HG03469 (cell line): Measurements from ENCODE around the gene GNAO1.

Experiments used
- ATAC-seq: cut with Tn5 transposase; IDR thresholded peaks from one replicate; pipeline ENCODE4 v1.9.1; 2021; ENCODE audit warnings: mild to moderate bottlenecking, moderate library complexity, moderate number of reproducible peaks; ENCODE audit not compliant: unreplicated experiment

GNAO1 gene

DNA sequence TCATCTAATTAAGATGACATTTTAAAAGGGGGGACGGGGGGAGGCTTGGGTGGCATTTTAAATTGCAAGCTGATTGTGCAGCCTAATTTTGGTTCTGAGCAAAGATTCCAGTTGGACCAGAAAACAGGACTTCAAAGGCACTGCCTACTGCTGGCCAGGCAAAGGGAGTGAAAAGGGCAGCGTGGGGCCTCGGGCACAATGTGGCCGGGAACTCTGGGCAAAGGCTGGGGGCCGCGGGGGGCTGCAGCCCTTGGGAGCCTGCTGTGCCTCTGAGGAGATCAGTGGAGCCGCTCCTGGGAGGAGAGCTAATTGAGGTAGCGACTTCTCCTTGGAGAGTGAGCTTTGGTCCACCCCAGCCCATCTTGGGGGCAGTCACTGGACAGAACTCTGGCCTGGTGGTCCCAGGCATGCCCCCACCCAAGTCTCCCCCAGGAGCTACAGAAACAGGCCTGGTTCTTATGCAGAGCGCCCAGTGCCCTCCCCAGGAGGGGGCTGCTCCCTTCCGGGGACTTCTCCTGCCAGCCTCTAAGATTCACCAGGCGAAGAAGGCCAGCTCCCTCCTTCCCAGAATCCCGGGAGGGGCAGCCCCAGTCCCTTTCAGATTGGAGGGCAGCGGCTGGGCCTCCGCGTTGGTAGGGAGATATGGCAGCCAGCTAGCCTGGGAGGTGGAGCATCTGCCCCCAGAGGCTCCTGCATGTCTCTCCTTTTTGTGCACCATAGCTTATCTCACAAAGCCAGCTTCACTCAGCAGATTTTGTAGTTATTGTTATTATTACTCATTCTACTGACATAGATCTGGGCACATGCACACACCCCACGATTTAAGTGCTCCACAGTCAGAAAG is 115.6 kb downstream of the GNAO1 start:
- no peak for ATAC-seq

DNA sequence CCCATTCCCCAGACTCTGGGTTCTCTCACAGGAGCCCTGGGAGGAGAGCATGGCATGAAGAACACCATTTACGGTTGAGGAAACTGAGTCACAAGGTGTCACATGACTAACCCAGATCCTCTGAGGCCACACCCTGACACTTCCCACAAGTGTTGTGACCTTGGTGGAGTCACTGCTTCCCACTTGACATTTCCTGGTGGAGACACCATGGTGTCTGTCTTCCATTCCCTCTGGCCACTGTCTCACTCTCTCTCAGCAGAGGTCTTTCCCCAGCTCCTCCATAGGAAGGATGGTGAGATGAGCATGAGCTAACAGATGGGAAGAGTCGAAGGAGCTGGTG is 116.2 kb downstream of the GNAO1 start:
- ATAC-seq: no peak

DNA sequence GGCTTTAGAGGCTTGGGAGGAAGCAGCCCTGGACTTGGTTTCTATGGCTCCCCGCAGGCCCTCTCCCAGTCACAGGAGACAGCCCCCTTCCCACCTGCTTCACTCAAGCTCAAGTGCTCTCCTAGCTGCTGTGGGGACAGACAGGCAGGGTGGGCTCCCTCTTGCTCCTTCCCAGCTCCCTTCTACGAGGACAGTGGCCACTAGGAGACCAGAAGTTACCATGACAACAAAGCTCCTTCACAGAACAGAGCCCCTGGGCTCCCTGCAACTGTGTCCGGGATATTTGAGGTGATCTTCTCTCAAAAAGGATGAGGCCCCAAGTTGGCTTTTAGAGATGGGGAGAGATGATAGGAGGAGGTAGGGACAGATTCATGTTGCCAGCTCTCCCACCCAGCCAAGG is 117.7 kb downstream of the GNAO1 start:
- ATAC-seq: no peak

DNA sequence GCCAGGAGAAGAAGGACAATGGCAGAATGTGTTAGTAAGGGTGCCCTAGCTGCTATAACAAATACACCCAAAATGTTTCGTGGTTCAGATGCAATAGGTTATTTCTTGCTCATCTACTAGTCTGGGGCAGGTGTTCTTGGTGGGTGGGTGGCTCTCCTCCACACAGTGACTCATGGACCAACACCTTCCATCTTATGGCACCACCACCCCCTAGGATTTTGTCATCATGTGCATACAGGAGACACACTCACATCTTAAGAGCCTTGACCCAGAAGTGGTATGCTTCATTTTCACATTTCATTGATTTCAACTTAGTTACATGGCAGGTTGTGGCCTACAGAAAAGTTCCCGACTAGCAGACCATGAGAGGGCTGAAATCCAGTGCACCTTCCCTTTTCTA is 119.4 kb downstream of the GNAO1 start:
- ATAC-seq: no peak

DNA sequence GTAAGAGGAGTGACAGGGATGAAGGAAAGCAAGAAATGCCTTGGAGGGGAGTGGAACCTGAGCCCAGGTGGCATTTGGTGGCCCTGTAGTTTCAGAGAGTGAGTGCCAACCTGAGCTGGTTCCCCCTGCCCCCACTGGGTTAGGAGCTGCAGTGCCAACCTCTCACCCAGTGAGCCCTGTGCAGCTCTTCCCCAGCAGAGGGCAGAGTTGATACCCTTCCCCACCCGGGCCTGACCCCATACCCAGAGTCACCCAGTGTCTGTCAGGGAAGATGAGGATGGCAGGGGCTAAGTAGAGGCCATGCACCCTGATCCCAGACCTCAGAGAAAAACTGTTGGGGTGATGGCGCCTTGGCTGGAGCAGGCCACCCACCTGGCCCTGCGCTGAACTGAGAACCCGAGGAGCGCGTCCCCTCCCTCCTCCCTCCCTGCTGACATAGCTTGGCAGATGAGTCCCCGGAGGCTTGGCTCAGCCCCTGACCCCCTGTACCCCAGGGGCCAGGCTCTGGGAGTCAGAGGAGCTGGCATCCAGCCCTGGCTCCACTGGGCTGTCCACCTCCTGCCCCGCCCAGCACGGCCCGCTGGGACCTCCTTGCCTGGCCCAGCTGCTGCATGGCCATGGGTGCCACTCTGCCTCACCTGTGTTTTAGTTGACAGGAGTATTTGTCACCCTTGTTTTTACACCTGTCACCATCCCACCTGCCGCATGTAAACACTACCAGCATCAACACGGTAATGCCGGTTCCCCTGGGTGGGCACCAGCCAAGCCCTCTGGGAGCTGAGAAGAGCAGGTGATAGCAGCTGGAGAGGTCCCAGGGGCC is 120.1 kb downstream of the GNAO1 start:
- no peak for ATAC-seq

DNA sequence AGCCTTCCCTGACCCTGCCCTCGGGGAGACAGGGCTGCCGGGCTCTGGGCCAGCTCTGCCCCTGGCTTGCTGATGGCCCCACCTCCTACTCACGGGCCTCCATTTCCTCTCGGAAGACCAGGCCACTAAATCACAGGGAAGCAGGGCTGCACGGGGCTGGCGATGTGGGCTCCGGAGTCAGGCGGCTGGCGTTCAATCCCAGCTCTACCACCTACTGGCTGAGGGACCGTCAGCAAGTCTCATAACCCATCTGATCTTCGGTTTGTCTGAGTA is 120.7 kb downstream of the GNAO1 start:
- ATAC-seq: no peak

DNA sequence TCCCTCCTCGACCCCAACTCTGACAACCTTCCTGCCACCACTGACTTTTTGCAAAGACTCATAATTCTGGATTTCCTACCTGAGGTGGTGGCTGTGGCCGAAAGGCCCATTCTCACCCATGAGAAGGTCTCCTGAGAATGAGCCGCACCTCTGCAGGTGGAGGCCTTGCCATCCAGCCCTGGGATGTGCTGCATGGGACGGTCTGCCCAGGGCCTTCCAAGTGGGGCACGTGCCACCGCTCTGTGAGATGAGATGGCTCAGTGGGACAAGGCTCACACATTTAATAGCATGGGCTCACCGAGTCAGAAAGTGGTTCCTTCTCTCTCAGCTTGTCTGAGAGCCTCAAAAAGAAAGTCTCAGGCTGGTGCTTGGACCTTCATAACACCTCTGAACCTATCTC is 121.3 kb downstream of the GNAO1 start:
- ATAC-seq: no peak

DNA sequence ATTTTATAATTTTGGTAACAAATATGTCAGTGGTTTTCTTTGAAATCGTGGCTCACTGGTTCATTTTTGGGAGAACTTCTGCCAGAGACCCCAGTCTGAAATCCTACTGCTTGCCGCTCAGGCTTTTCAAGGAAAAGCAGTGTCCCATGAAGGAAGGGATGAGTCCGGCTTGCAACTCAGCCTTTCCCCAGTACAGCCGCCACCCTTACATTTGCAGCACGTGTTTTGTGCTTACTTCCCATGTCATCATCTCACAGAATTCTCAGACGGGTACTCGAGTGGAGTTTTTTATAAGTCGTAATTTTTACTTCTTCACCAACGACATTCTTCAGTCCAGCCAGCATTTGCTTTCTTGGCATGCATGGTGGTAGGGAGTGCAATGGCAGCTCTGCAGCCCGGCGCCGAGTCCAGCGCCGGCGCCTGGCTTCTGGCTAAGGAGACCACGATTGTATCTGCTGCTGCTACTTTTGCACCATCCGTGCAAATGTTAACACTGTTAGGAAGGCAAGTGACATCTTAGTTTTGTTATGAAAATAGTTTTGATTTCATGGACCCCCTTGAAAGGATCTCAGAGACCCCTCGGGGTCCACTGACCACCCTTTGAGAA is 123.1 kb downstream of the GNAO1 start:
- ATAC-seq: no peak

DNA sequence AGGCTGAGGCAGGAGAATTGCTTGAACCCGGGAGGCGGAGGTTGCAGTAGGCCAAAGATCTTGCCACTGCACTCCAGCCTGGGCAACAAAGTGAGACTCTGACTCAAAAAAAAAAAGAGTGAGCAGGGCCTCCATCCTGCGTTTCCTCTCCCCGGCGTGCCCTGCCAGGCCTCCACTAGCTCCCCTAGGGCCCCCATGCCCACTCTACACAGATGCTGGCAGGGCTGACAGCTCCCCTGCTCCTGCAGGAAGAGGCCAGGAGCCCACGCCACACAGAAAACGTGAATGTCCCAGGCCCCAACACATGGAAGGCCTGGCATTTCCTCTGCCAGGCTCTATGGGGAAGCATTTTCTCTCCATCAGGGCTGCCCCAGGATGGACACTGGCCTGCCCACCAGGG is 124.7 kb downstream of the GNAO1 start:
- no peak for ATAC-seq

DNA sequence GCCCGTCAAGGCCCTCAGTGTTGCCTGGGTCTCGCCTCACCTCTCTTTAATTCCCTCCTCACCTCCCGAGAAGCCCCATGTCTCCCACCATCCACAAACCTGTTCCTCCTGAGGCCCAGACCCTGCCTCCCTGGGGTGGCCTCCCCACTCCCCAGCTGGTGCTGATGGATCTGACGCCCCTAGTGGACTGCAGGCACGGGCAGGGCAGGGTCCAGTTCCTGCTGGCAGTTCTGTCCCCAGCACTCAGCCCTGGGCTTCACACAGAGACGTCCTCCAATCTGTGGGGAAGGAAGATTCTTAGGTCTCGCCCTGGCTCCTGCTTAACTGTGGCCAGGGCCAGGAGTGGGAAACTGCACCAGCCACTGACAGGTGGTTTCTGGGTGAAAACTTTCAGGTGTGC is 125.3 kb downstream of the GNAO1 start:
- ATAC-seq: no peak

DNA sequence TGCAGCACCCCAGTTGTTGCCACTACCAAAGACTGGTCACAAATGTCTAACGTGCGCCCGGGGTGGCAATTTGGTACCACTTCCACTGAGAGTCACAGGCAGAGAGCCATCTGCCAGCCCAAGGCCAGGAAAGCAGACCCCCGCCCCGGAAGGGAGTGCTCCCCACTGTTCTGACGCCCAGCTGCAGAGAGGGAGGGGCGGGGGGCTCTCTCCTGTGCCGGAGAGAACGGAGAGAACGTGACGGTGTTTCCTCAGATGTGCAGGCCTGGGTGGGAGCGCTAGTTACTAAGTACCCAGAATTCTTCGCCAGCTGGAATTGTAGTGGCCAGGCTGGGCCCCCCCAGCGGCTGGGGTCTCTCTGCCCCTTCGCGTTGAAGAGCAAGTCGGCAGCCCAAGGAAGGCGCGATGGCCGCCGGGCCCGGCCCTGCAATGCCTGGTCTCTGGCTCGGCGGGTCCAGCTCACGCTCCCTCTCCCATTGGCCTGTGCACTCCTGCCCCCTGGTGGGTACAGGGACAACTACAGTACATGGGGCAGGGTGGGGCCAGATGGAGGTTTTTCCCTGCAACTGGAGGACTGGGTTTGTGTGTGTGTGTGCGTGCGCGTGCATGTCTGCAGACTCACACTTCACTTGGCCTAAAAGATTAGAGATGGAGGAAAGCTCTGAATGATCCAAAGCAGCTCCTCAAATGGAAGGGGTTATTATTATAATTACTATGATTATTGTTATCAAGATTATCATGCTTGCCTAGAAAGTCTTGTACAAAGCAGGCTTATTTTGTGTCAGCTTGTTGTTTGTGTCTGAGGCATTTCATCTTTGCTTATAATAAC is 126.9 kb downstream of the GNAO1 start:
- peak; percentile 77 for ATAC-seq

DNA sequence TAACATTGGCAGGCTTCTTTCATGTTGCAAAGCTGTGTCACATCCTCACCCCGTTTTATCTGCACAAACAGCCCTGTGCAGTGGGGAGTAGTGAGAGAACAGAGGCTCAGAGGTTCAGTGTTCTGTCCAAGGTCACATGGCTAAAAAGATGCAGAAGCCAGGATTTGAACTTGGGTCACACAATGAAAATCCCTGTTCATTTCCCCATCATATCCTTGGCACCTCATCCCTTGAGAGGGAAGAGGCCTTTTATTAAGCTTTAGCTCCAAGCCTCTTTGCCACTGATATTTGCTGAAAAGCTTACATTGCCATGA is 127.5 kb downstream of the GNAO1 start:
- ATAC-seq: no peak

DNA sequence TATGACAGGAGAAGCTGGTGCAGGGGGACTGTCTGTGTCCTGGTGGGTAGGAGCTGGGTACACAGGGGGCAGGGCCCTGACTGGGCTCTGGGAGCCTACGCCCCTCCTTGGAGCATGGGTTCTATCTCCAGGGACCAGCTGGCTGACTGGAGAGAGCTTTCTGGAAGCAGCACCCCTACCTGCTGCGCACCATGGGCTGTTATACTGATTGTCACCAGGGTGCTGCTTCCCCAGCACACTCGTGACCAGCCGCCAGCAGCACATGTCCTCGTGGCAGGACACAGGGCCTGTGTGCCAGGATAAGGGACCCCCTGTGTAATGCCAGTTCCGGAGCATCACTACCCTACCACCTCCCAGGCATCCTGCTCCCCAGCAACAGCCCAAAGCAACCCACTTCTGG is 128.1 kb downstream of the GNAO1 start:
- no peak for ATAC-seq

DNA sequence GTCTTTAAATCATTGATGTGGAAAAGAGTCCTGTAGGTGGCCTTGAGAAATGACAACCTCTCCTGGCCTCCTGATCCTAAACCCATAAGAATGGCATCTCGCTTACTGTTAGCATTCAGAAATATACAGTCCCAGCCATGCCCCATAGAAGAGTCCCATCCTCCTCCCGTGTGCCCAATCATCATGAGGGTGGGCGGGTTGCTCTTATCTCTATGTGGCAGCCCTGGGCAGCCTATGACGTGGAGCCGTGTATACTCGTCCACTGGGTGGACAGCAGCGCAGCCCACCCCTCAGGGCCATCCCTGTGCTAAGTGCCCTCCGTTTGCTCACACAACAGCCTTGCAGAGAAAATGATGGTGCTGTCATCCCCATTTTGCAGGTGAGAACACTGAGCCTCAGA is 128.8 kb downstream of the GNAO1 start:
- ATAC-seq: no peak

DNA sequence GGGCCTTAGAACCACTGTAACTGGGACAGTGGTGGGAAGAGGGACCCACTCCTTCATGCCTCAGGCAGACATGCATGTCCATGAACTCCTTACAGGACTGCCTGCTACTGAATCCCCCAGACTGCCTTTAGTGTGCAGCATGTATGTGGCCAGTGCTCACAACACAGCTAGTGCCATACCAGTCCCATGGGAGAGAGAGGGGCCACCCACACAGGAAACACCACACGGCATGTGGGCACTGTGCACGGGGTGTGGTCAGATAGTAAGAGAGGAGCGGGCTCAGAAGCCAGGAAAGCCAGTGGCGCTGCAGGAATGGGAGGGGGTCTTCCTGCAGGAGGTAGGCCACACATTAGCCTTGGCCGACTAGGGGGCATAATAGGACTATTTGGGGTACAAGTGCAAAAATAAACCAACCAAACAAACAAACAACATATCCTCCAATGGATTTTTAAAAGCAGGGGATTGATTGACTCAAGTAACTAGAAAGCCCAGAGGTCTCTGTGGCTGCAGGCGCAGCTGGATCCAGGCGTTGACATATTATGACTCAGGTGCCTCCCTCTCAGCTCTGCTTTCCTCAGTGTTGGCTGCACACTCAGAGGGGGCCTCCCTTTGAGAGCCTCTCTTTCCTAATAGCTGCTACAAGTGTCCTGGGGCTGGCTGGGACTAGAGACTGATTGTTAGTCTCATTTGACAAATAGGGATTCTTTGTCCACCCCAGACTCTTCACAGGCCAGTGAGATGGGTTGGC is 129.7 kb downstream of the GNAO1 start:
- ATAC-seq: no peak

DNA sequence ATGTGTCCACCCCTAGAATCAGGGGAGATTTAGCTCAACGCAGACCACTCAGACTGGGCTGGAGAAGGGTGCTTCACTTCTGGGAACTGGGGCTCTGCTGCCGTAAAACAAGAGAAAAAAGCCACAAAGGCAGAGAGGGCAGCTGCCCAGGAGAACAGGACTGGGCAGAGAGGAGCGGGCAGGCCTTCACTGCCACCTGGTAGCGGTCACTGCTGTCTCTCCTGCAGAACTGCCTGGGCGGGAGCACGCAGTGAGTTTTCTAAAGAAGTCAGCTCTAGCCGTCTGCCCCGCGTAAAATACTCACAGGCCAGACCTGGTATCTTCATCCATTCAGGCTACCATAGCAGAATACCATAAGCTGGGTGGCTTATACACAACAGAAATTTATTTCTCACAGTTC is 130.3 kb downstream of the GNAO1 start:
- no peak for ATAC-seq

DNA sequence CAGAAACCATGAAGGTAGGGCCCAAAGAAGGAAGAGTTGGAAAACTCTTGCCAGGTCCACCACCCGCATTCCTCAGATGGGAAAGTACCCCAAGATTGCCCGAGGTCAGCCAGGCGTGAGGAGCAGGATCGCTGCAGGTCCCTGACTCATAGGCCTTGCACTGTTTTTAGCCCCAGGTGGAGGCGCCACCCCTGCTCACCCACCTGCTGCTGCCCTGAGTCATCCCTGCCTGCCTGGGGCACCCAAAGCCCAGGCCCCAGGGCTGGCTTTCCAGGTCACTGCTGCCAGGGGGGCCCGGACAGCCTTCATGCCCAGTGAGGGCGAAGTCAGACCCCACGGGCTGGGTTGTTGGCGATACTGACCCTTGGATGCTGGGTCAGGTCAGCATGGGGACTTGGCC is 133.1 kb downstream of the GNAO1 start:
- no peak for ATAC-seq

DNA sequence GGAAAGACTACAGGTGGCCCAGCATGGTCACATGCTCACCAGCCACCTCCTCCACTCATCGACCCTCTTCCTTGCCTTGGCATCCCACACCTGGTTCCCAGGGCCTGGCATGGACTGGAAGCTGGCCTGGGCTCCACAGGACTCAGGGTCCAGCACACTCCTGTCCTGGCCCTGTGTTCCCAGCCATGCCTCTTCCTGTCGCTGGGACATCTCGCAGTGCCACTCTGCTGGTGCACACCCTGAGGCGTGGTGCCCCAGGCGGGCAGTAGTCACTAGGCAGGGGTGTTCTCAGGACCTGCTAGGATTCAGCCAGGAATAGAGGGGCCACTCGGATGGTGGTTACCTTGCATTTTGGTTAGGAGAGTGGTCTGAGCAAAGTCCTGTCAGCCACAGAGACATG is 134.7 kb downstream of the GNAO1 start:
- no peak for ATAC-seq

DNA sequence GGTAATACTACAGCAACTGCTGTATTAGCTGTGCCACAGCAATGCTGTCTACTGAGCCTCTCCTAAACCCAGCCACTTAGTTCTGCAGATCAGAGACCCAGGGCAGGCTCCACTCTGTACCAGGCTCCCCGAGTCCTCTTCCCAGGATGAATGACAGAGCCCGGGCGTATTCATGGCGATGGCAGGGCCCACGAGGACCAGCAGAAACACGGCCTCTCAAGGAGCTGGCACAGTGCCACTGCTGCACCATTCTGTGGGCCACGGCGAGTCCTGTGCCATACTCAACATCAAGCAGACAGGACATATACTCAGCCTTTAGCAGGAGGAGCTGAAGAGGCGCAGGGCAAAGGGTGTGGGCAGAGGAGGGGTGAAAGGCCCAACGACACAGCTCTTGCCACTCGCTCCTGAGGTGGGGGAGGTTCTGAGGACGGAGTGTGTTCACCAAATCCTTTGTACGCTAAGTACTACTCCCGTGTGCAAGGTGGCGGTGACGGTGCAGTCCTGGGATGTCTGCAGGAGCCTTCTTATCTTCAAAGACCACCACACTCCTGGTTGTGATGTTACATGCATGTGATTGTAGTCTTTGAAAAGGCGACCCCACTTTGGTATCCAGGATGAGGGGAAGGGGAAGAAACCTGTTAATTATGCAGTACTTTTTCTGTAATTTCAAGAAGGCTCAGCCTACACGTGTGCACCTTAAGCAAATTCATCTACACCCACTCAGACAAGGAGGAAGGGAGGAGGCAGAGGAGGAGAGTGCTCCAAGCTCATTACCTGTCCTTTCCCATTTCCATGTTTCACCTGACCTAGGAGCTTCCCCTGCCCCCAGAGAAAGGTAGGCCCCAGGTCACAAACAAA is 136.0 kb downstream of the GNAO1 start:
- no peak for ATAC-seq

DNA sequence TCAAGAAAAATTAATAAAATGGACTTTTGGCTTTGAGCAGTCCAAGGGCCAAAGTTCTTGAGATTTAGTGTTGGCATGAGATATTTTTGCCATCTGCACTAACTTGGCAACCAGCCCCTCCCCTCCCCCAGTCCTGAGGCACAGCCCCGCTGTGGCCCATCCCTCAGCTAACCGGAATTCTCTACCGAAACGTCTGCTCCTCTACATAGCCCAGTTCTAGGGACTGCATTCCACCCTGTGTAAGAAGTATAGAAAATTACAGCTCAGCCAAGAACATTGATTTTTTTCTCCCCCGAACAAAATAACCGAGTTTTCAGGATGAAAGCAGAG is 136.6 kb downstream of the GNAO1 start:
- ATAC-seq: no peak
